HepG2 (cell line): Measurements from ENCODE around the gene ZXDC. TPM values are rescaled to one million over a fixed set of nuclear protein-coding genes. Genes with fewer than 3 reads are reported as not detected.
A peak's percentile ranks its signal among the peaks of the same experiment; 100 is the strongest.

Source experiments
- ATAD3A ChIP-seq: sonication (generic); formaldehyde crosslinking; IDR thresholded peaks from 2 replicates; pipeline ENCODE4 v1.4.0; 2020; ENCODE audit warnings: missing genetic modification reagents
- ATM ChIP-seq: fragments of 450-650 bp; IDR thresholded peaks from 2 replicates; pipeline ENCODE4 v1.7.1; 2017; ENCODE audit warnings: mild to moderate bottlenecking, borderline replicate concordance
- CREB1 ChIP-seq, 2 experiments: fragments of 450-650 bp in 1 of 2; IDR thresholded peaks; 2 replicates each; pipeline ENCODE4 v1.6.1; 2016 to 2017; ENCODE audit warnings: control low read depth in 1 of 2, mild to moderate bottlenecking in 1 of 2, missing compliant biosample characterization in 1 of 2, missing genetic modification characterization in 1 of 2
- ETV5 ChIP-seq: IDR thresholded peaks from 2 replicates; pipeline ENCODE4 v1.6.1; 2018; ENCODE audit warnings: missing biosample characterization, missing genetic modification reagents, inconsistent platforms, borderline replicate concordance
- FOXA1 ChIP-seq, 2 experiments: fragments of 450-650 bp in 1 of 2; sonication (generic) in 1 of 2; formaldehyde crosslinking in 1 of 2; IDR thresholded peaks; 2 replicates each; pipeline versions ENCODE4 v1.4.0 to v1.6.1; 2016 to 2020; ENCODE audit warnings: missing genetic modification reagents in 1 of 2
- GATAD2A ChIP-seq: IDR thresholded peaks from 2 replicates; pipeline ENCODE4 v1.6.1; 2016
- IKZF4 ChIP-seq: sonication (generic); formaldehyde crosslinking; IDR thresholded peaks from 2 replicates; pipeline ENCODE4 v1.5.1; 2020; ENCODE audit warnings: borderline replicate concordance, mild to moderate bottlenecking, low read depth, missing genetic modification reagents; ENCODE audit errors: not compliant biosample characterization
- KLF6 ChIP-seq: IDR thresholded peaks from 2 replicates; pipeline ENCODE4 v1.8.0; 2016; ENCODE audit warnings: missing biosample characterization, missing genetic modification reagents
- MED13 ChIP-seq: sonication (generic); formaldehyde crosslinking; IDR thresholded peaks from 2 replicates; pipeline ENCODE4 v1.5.0; 2020; ENCODE audit warnings: missing genetic modification reagents
- NCOA2 ChIP-seq: sonication (generic); formaldehyde crosslinking; IDR thresholded peaks from 2 replicates; pipeline ENCODE4 v1.8.0; 2022; ENCODE audit warnings: inconsistent platforms
- NR0B2 ChIP-seq: sonication (generic); formaldehyde crosslinking; IDR thresholded peaks from 2 replicates; pipeline ENCODE4 v1.4.0; 2020; ENCODE audit warnings: mild to moderate bottlenecking, missing genetic modification reagents
- NR2F2 ChIP-seq: IDR thresholded peaks from 2 replicates; pipeline ENCODE4 v1.6.1; 2012; ENCODE audit warnings: low read depth, inconsistent platforms, borderline replicate concordance
- PAF1 ChIP-seq: IDR thresholded peaks from 2 replicates; pipeline ENCODE4 v1.6.1; 2016; ENCODE audit warnings: missing genetic modification reagents, missing compliant biosample characterization
- PAX8 ChIP-seq: sonication (generic); formaldehyde crosslinking; IDR thresholded peaks from 2 replicates; pipeline ENCODE4 v1.8.0; 2022; ENCODE audit warnings: mild to moderate bottlenecking, missing genetic modification reagents, borderline replicate concordance
- PCBP1 ChIP-seq: fragments of 200-400 bp; formaldehyde crosslinking; IDR thresholded peaks from 2 replicates; pipeline ENCODE4 v1.6.1; 2017; ENCODE audit warnings: mild to moderate bottlenecking, low read depth, low read length, borderline replicate concordance
- TEAD2 ChIP-seq: sonication (generic); formaldehyde crosslinking; IDR thresholded peaks from 2 replicates; pipeline ENCODE4 v1.9.0; 2021; ENCODE audit warnings: missing genetic modification reagents
- ZFP37 ChIP-seq: sonication (generic); formaldehyde crosslinking; IDR thresholded peaks from 2 replicates; pipeline ENCODE4 v1.4.0; 2020; ENCODE audit warnings: missing genetic modification reagents, borderline replicate concordance
- ZFX ChIP-seq: sonication (generic); formaldehyde crosslinking; IDR thresholded peaks from 2 replicates; pipeline ENCODE4 v1.4.0; 2020; ENCODE audit warnings: mild to moderate bottlenecking, low read depth, missing genetic modification reagents, moderate library complexity
- ZFYVE20 ChIP-seq: sonication (generic); formaldehyde crosslinking; IDR thresholded peaks from 2 replicates; pipeline ENCODE4 v1.8.0; 2023; ENCODE audit warnings: low read depth, mild to moderate bottlenecking, moderate library complexity, missing genetic modification reagents, borderline replicate concordance
- ZNF12 ChIP-seq: sonication (generic); formaldehyde crosslinking; IDR thresholded peaks from 2 replicates; pipeline ENCODE4 v1.5.0; 2020; ENCODE audit warnings: missing genetic modification reagents
- ZNF17 ChIP-seq: sonication (generic); formaldehyde crosslinking; IDR thresholded peaks from 2 replicates; pipeline ENCODE4 v1.5.0; 2020; ENCODE audit warnings: mild to moderate bottlenecking, missing genetic modification reagents
- ZNF383 ChIP-seq: sonication (generic); formaldehyde crosslinking; IDR thresholded peaks from 2 replicates; pipeline ENCODE4 v1.4.0; 2020; ENCODE audit warnings: missing genetic modification reagents, mild to moderate bottlenecking, borderline replicate concordance
- ZNF629 ChIP-seq: sonication (generic); formaldehyde crosslinking; conservative IDR thresholded peaks from 2 replicates; pipeline ENCODE4 v1.5.0; 2020; ENCODE audit warnings: missing genetic modification reagents
- ZNF674 ChIP-seq: sonication (generic); formaldehyde crosslinking; IDR thresholded peaks from 2 replicates; pipeline ENCODE4 v1.5.0; 2020; ENCODE audit warnings: low read depth, mild to moderate bottlenecking, missing genetic modification reagents
- ZNF761 ChIP-seq: sonication (generic); formaldehyde crosslinking; conservative IDR thresholded peaks from 2 replicates; pipeline ENCODE4 v1.4.0; 2020; ENCODE audit warnings: mild to moderate bottlenecking, missing genetic modification reagents
- ZZZ3 ChIP-seq: sonication (generic); formaldehyde crosslinking; IDR thresholded peaks from 2 replicates; pipeline ENCODE4 v1.4.0; 2020; ENCODE audit warnings: missing genetic modification reagents, mild to moderate bottlenecking, borderline replicate concordance
- polyA plus RNA-seq, 8 experiments: library from polyadenylated mRNA; depleted of rRNA in 3 of 8; stranded (reverse) in 7 of 8; unstranded in 1 of 8; fragments of >200 nt; fragmentation: Illumina TruSeq in 4 of 8; extraction: Trizol in 4 of 8; gene quantifications; 2 replicates each; pipeline versions ENCODE4 v1.2.1 to v1.2.3, GENCODE V29; 2011 to 2016; ENCODE audit warnings: low read depth in 4 of 8, missing spikeins in 1 of 8, mixed read lengths in 1 of 8; ENCODE audit not compliant: insufficient read depth in 1 of 8
- total RNA-seq, 5 experiments: library from RNA; depleted of rRNA; stranded (reverse); fragments of >200 nt; fragmentation: Illumina TruSeq; extraction: Trizol; gene quantifications; 2 replicates each; pipeline ENCODE4 v1.2.3, GENCODE V29; 2016; ENCODE audit warnings: low read depth in 1 of 5
- TF ChIP-seq, protein P1 (sequence below): sonication (generic); formaldehyde crosslinking; IDR thresholded peaks from 2 replicates; pipeline ENCODE4 v1.5.0; 2020; ENCODE audit warnings: mild to moderate bottlenecking, missing genetic modification reagents
- TF ChIP-seq, protein P2 (sequence below): sonication (generic); formaldehyde crosslinking; IDR thresholded peaks from 2 replicates; pipeline ENCODE4 v1.4.0; 2020; ENCODE audit warnings: mild to moderate bottlenecking, missing genetic modification reagents

ZXDC gene
- total and polyA plus RNA-seq, 2 of the 13 experiments (the other 11 are each of a cell fraction or from before 2014, with no cell fraction given): 17.6 to 21.2 TPM

DNA sequence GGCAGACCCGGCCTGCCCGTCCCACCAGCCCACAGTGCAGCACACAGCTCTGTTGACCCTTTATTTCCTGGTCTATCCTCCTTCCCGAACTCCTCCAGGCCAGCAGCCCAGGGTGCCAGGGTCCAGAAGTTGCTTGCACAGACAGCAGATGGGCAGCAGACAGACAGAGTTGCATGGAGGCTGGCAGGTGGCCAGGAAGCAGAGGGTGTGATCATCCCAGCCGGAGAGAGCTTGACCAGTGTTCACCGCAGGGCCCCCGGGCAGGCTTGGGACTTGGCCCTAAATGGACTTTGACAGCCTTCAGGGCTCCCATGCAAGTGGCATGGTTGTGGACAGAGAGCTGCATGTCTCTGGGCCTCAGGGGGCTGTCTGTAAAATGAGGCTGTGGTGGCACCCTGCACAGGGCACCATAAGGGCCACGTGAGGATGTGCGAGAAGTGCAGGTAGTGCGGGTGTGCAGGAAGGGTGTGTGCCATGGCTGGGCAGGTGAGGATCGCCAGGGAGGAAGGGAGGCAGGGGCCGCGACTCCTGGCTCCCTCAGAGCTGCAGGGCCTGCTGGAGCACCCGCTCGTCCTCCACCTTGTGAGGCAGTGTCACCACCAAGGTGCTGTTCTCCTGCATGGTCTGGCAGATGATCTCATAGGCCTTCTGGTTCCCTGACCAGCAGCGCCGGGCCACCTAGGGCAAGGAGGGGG, 6.3 kb upstream of the ZXDC start (continued):
- TF ChIP-seq ATAD3A (CRISPR knock-in tag) (no peak), NR2F2 (no peak), ZFX (CRISPR knock-in tag) (peak; percentile 50), ZNF383 (no peak), ZNF629 (CRISPR knock-in tag) (no peak), ETV5 (CRISPR knock-in tag) (peak; percentile 35; the same call in 1 of the 2 replicates), IKZF4 (CRISPR knock-in tag) (no peak), CREB1 (IDR thresholded peaks at IDR 0.05) (no peak), CREB1 (CRISPR knock-in tag; IDR thresholded peaks at IDR 0.05) (no peak), FOXA1 (IDR thresholded peaks at IDR 0.05) (no peak), FOXA1 (CRISPR knock-in tag; IDR thresholded peaks at IDR 0.05) (no peak), ATM (no peak), NCOA2 (CRISPR knock-in tag) (no peak), MED13 (CRISPR knock-in tag) (no peak), GATAD2A (CRISPR knock-in tag) (peak; percentile 64), KLF6 (CRISPR knock-in tag) (no peak), PCBP1 (no peak), TEAD2 (CRISPR knock-in tag) (no peak), ZFYVE20 (CRISPR knock-in tag) (no peak), ZZZ3 (no peak), PAF1 (CRISPR knock-in tag) (no peak), ZNF12 (CRISPR knock-in tag) (no peak), ZNF761 (no peak), NR0B2 (peak; percentile 44; the same call in 1 of the 2 replicates), ZNF674 (CRISPR knock-in tag) (no peak), ZNF17 (CRISPR knock-in tag) (no peak), ZFP37 (CRISPR knock-in tag) (no peak), PAX8 (no peak)
- TF ChIP-seq, protein P1, sequence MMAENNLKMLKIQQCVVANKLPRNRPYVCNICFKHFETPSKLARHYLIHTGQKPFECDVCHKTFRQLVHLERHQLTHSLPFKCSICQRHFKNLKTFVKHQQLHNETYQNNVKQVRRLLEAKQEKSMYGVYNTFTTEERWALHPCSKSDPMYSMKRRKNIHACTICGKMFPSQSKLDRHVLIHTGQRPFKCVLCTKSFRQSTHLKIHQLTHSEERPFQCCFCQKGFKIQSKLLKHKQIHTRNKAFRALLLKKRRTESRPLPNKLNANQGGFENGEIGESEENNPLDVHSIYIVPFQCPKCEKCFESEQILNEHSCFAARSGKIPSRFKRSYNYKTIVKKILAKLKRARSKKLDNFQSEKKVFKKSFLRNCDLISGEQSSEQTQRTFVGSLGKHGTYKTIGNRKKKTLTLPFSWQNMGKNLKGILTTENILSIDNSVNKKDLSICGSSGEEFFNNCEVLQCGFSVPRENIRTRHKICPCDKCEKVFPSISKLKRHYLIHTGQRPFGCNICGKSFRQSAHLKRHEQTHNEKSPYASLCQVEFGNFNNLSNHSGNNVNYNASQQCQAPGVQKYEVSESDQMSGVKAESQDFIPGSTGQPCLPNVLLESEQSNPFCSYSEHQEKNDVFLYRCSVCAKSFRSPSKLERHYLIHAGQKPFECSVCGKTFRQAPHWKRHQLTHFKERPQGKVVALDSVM (CRISPR knock-in tag): no peak
- TF ChIP-seq, protein P2, sequence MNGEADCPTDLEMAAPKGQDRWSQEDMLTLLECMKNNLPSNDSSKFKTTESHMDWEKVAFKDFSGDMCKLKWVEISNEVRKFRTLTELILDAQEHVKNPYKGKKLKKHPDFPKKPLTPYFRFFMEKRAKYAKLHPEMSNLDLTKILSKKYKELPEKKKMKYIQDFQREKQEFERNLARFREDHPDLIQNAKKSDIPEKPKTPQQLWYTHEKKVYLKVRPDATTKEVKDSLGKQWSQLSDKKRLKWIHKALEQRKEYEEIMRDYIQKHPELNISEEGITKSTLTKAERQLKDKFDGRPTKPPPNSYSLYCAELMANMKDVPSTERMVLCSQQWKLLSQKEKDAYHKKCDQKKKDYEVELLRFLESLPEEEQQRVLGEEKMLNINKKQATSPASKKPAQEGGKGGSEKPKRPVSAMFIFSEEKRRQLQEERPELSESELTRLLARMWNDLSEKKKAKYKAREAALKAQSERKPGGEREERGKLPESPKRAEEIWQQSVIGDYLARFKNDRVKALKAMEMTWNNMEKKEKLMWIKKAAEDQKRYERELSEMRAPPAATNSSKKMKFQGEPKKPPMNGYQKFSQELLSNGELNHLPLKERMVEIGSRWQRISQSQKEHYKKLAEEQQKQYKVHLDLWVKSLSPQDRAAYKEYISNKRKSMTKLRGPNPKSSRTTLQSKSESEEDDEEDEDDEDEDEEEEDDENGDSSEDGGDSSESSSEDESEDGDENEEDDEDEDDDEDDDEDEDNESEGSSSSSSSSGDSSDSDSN (CRISPR knock-in tag): peak; percentile 77
